Smooth muscle cell of the umbilical artery (primary cell): Measurements from ENCODE around the gene PHC1. TPM values are rescaled to one million over a fixed set of nuclear protein-coding genes. Genes with fewer than 3 reads are reported as not detected.

Experiments
- total RNA-seq: library from RNA; depleted of rRNA; stranded (reverse); fragments of >200 nt; gene quantifications from 2 replicates; pipeline ENCODE4 v1.2.3, GENCODE V29; 2014

The PHC1 gene
- 12.2 and 35.1 TPM in 2 replicates for total RNA-seq

DNA sequence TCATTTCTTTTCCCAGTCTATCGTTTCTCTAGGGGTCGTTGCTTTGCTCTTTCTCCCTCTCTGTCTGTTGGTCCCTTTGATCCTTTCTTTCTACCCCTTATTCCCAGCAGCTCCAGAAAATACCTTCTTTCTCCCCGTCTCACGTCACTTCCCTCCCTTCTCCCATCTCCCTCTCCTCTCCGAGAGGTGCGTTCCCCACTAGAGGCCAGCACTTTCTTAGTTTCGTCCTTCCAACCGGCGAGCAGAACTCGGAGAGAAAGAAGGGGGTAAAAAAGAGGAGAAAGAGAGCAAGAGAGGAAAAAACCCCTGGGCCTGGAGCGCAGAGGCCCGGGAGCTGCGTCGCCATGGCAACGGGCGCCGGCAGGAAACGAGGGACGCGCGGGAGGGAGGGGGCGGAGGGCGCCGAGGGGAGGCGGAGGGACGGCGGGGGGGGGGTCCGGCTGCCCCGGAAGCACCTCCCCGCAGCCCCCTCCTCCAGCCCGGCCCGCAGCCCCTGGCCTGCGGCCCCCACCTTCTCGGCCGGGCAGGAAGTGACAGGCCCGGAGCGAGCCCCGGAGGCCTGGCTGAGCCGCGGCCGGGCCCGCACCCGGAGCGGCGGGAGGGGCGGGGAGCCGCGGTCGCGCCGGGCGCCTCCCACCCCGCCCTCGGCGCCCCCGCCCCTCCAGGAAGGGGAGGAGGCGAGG lies at the start of gene PHC1:
Gene PHC1 (plus strand): TSS at position 477 of the 683 bp plus-strand sequence. CDS start 3,169 bp downstream, outside the sequence.

GRCh38 chr12:8949342-8950220 lies 35.3 kb downstream of the PHC1 start, which contains the start of gene M6PR:
Gene M6PR, minus strand, starts transcription at chr12:8949645. Its CDS starts 3,241 bp downstream, at chr12:8946404.

DNA sequence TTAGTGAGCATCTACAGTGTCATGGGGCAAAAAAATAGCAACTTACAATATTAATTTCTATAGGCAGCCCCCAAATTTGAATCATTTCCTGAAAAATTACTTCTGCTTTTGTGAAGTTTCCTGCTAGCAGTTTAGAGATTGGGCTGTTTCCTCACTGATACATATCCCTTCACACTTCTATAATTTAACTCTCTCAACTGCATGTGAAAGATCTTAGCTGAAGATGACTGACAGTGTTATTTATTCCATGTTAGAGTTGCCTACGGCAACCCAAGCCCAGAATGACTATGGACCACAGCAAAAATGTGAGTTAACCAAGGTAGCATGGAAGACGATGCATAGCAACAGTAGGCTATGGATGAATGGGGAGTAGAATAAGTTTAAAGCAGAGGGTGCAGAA lies 75.1 kb downstream of the PHC1 start, which contains the start of gene KLRG1:
Gene KLRG1 (plus strand): TSS at position 134 of the 400 bp plus-strand sequence. CDS start 90 bp downstream, at position 224.

Other genes starting within 250 kb of the PHC1 start
- gene RIMKLB, start 216.5 kb upstream of the PHC1 start, total RNA-seq = 30.6 and 34.2 TPM in 2 replicates
- not detected in 2 replicates for gene A2ML1, start 91.9 kb upstream of the PHC1 start, total RNA-seq
- 188 and 198 TPM in 2 replicates for gene M6PR, start 35.1 kb downstream of the PHC1 start, total RNA-seq
- gene KLRG1, start 75.0 kb downstream of the PHC1 start, total RNA-seq = 0.30 and 1.1 TPM in 2 replicates
- gene A2M, start 201.4 kb downstream of the PHC1 start, total RNA-seq = under 0.01 TPM in 1 of 2 replicates, not detected in the other